ENCODE results near the gene SSH2.

Gene SSH2

DNA sequence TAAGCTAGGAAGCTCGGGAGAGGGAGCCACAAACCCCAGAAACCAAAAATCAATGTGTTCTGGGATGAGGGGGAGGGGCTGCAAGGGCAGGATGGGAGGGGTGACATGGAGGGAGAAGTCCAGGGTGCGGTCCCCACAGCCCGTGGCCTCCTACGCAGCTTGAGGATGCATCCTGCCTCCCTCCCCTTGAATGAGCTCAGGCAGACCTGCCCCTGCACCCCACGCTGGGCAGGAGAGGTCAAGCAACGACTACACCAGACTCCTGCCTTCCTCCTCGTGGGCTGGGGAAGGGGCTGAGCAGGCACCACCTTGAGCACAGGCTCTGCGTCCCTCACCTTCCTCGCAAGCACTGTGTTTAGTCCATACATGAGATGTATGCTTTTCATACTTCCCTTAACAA is 333.2 kb downstream of the SSH2 start:
- no peak for DNase-seq

DNA sequence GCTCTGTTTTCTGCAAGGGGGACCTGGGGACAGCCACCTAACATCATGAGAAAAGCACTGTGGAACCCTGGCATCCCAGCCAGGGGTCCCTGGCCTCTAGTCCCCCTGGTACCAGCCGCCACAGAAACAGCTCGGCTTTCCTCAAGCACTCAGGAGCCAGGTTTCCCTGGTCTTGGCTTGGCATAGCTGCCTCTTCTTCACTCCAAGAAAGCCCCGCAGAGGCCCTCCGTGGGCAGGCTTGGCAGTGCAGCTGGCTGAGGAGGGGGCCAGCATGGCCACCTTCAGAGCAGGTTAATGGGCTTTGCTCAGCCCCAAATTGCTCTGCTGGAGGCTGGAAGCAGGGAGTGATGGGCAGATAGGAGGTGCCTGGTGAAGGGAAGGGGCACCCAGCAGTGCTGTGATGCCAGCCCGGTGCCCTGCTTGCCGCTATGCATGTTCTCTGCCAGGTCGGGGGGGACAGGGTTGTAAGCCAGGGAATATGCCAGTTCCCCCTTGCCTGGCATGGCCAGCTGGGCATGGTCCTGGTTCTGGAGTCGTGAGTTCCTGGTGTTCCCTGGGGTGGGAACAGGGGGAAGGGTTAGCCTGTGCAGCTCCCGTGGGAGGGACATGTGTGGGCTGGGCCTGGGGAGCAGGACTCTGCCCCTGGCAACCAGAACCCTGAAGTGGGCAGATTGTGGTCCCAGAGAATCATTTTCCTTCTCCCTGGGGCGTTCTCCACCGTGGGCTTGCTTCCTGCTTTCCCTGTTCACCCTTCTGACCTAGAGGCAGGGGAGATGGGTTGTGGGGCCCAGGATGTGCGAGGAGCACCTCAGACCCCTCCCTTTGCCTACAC is 333.9 kb downstream of the SSH2 start:
- DNase-seq: no peak

DNA sequence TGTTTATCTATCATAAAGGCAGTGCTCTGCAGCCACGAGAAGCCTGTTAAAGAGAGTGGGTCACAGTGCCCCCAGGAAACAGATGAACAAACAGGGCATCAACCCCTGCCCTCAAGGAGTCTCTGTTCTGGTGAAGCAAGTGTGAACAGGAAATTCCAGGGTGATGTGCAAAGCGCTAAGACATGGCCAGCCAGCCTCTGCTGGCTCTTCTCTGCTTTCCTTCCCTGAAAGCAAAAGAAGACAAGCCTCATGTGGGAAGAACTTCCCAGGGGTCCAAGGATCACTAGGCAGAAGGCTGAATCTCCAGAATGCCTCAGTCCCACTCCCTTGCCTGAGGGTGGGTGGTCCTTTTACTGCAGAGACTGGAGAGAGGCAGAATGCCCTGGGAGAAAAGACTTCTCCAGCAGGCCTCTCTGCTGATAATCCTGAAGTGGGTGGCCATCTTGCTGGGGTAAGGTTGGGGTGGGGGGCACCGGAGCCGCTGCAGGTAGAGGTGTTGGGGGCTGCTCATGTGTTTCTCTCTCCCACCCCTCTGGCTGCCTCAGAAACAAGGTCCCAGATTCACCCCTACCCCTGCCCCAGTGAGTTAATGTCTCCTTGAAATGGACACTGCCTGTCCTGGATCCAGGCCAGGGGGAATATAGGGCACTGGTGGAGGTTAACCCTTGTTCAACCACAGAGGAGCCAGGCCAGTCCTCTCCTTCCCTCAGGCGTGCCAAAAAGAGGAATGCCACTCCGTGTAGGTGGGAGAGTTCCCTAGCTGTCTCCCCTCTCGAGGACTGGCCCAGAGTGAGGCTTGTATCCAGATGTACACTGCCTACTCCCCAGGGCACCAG is 334.7 kb downstream of the SSH2 start:
- DNase-seq: no peak

GRCh38 chr17:29594519-29595090 is 335.4 kb downstream of the SSH2 start:
- no peak for DNase-seq

DNA sequence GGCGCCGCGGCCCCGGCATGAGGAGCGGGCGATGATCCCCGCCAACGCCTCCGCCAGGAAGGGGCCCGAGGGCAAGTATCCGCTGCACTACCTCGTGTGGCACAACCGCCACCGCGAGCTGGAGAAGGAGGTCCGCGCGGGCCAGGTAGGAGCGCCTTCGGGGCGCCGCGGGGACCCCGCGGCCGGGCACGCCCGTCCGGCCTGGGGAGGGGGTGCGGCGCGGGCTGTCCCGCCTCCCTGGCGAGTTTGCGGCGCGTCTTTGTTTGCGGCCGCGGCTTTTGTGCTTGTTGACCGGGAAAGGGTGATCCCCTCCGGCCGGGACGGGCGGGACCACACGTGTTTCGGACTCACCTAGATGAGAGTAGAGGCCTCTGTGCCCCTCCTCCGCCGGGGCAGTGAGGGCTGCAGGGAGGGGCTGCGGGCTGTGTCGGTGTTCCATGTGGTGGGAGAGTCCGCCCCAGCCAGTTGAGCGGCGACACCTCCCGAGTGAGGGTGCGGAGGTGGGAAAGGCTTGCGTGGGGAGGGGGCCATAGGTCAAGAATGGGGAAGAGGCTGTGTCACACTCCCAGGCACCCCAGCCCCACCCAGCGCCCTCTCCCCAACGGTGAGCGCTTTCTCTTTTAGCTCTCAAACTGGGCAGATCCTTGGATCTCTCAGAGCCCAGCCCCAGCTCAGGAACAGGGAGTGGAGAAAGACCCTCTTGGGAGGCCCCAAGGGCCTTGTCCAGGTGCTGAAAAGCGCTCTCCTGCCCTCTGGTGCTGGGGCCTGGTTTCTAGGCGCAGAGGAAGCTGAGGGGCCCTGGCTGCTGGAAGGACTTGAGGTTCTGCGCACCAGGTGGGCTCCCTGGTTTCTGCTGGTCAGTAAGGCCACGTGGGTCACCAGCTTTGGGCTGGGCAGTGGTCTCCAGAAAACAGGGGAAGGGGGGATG is 336.2 kb downstream of the SSH2 start:
- DNase-seq: peak in 1 of 2 experiments; percentile 31

DNA sequence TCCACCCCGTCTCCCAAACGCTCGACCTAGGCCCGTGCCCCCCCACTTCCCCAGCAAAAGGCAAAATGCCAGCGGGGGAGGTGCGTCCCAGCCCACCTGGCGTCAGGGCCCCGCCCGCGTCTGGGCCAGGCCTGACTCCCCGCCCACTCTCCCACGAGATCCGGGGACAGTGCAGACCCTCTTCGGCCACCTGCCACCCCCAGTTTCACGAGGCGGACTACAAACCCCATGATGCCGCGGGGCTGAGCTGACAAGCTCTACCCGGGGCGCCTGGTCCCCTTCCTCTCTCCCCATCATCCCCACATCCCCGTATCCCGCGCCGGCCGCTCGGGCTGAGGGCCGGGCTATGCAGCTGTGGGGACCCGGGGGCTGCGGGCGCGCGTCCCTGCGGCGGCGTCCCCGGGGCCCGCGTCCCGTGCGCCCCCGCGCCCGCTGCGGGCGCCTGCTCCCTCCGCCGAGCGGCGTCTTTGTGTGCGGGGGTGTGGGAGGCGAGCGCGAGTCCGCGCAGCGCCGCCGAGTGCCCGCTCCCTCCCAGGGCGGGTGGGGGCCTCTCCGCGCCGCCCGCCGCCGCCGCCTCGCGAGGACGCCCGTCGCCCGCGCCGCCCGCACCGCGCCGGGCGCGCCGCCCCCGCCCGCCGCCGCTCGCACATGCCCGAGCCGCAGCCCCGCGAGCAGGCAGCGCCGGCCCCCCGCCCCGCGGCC is 337.0 kb downstream of the SSH2 start, which contains the start of gene ANKRD13B:
Gene ANKRD13B (plus strand): TSS at position 283 of the 702 bp plus-strand sequence. CDS start 490 bp downstream, outside the sequence.
- peak; percentile 39 to 56 for DNase-seq

- DNase-seq: peak; percentile 67 to 83
These were observed 338.1 kb downstream of the SSH2 start for GRCh38 chr17:29591737-29592608.

GRCh38 chr17:29591146-29591736 is 338.8 kb downstream of the SSH2 start:
- DNase-seq: peak; percentile 51 to 55

GRCh38 chr17:29590411-29591145 is 339.4 kb downstream of the SSH2 start:
- DNase-seq: no peak

DNA sequence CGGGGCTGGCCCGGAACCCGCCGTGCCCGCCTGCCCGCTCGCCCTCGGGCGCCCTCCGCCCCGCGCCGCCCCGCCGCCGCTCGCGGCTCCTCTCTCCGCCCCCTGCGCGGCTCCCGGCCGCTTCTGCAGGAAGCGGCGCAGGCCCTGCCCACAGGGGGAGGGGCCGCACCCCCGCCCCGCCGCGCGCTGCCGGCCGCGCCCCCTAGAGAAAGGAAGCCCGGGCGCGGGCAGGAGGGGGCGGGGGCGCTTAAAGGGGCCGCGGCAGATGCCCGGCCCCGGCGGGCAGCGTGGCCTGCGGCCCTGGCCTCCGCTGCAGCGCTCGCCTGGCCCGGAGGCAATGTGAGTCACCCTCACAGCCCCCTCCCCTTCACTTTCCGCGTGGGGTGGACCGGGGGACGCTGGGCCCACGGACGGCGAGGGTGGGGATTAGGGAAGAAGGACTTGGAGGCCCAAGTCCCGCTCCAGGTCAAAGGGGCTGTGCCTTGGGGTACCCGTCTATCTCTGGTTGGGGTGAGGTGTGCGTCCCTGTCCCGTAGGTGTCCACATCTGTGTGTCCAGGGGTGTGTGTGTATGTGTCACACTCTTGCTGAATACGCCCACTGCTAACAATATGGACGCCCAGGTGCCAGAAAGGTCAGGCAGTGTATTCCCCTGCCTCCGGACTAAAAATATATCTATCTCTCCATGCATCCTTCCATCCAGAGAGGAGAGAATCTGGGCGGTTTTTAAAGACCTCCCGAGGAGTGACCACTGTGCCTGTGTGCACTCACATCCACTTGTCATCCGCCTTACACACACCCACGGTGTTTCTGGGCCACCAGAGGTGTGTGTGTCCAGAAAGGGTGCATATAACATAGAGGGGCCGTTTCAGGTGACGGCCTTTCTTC is 340.3 kb downstream of the SSH2 start, which contains the start of gene GIT1:
Gene GIT1 (minus strand): TSS at position 125 of the 887 bp plus-strand sequence. CDS start 270 bp downstream, outside the sequence.
- DNase-seq: peak; percentile 82 to 84

GRCh38 chr17:29588562-29589411 is 341.2 kb downstream of the SSH2 start:
- DNase-seq: peak; percentile 57 to 80

DNA sequence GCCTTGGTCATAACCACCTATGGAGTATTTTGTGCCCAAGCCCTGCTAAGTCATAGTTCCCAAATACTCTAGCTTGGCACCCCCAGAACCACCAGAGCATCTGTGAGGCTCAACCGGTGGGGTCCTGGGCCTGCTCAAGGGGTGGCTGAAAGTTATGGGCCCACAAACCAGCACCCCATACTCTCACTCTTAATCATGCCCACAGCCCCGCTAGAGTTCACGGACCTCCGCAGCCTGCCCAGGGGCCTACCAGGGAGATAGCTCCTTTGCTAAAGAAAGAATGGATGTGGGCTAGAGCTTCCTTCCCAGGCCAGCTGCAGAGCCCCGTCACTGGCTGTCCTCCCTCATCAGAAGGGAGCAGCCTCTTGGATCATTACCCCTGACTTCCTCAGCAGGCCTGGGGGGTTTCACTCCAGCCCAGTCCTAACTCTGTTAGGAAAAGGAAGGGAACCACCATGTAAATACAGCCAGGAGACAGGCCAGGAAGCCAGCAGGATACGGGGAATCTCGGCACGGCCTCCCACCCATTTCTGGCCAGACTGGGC is 341.9 kb downstream of the SSH2 start:
- no peak for DNase-seq

DNA sequence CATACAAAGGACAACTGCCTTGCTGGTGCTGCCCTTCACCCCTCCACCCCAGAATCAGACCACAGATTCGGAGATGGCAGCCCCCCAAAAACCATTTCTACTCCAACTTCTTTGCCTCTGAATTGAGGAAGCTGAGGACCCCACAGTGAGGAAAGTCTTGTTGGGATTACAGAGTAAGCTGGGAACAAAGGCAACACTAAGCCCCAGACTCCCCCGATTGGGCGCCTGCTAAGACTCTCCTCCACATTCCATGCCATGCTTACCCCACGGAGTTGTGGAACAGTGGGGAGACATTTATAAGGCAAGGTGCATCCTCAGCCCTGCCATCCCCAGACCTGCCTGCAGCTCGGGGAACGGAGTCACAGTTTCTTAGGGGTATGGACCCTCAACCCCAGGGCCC is 342.4 kb downstream of the SSH2 start:
- no peak for DNase-seq

GRCh38 chr17:29586676-29587469 is 343.2 kb downstream of the SSH2 start:
- DNase-seq: no peak

DNA sequence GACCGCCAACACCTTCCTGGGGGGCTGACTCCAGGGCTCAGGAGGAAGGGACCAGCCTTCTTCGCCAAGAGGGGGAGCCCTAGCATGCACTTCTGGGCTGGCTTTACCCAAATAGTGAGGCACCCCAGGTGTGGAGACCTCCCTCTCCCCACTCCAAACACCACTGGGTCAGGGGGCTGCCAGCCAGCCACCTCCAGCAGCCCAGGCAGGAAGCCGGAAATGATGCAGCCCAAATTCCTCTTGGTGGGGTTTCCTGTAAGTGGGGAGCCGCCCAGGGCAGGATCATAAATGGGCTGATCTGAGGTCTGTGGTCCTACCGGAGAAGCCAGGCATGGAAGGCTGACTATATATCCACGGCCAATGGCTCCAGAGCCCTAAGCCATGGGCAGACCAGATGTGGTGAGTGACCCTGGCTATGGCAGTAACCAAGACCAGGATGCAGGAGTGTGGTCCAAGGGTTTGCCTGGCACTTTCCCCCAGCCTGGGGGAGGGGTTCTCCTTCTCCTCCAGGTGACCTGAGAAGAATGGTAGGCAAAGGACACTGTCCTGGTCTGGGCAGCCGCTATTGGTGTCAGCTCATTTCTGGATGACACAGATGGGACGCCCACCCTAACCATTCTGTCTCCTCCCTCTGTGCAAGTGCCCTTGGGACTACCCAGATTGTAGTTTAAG is 344.8 kb downstream of the SSH2 start:
- peak in 1 of 2 experiments; percentile 36 for DNase-seq

All from stimulated activated CD4-positive, alpha-beta T cell treated with anti-CD3 and anti-CD28 coated beads, Interleukin-4, amount 100 ng/mL, for 4 hours (primary cell).